Transverse colon (tissue), 4 donors: ENCODE measurements around the gene RUNX1. TPM values are rescaled to one million over a fixed set of nuclear protein-coding genes. Genes with fewer than 3 reads are reported as not detected.

Source experiments
- DNase-seq: peaks from one replicate; pipeline ENCODE4 v3.0.0-alpha.2; 2019
- H3K27ac ChIP-seq, 4 donors: fragments of 200-600 bp; sonication (generic); 2 replicates each; pipeline ENCODE4 v1.5.1; 2016 to 2018; ENCODE audit warnings: inconsistent platforms in 4 of 4
- H3K27me3 ChIP-seq: fragments of 200-600 bp; sonication (generic); 2 replicates; pipeline ENCODE4 v1.5.1; 2017; ENCODE audit warnings: inconsistent platforms
- H3K36me3 ChIP-seq, 4 donors: fragments of 200-600 bp; sonication (generic); 2 replicates each; pipeline ENCODE4 v1.5.1; 2017 to 2019; ENCODE audit warnings: inconsistent platforms in 4 of 4
- H3K4me1 ChIP-seq, 4 donors: fragments of 200-600 bp; sonication (generic); 2 replicates each; pipeline ENCODE4 v1.5.1; 2017 to 2020; ENCODE audit warnings: inconsistent platforms in 4 of 4
- H3K4me3 ChIP-seq, 4 donors: fragments of 200-600 bp; sonication (generic); 1 replicate in 1 of 4; 2 replicates in 3 of 4; pipeline versions ENCODE4 v1.5.1 to v1.6.1; 2017 to 2019; ENCODE audit warnings: inconsistent platforms in 4 of 4
- H3K9me3 ChIP-seq, 2 donors: fragments of 200-600 bp; sonication (generic); 2 replicates each; pipeline ENCODE4 v1.5.1; 2017 to 2019; ENCODE audit warnings: inconsistent platforms in 2 of 2
- EP300 ChIP-seq: sonication (generic); formaldehyde crosslinking; IDR thresholded peaks from one replicate; pipeline ENCODE4 v1.6.1; 2017; ENCODE audit warnings: antibody characterized with exemption, low read depth
- POLR2A ChIP-seq: fragments of 450-650 bp; IDR thresholded peaks from one replicate; pipeline ENCODE4 v1.6.1; 2016; ENCODE audit warnings: antibody characterized with exemption, mild to moderate bottlenecking, moderate library complexity
- POLR2AphosphoS5 ChIP-seq, 3 donors: sonication (generic); formaldehyde crosslinking; IDR thresholded peaks; one replicate each; pipeline ENCODE4 v1.6.1; 2016; ENCODE audit warnings: antibody characterized with exemption in 3 of 3
- WGBS, 2 donors: methylation state at CpG; one replicate each; pipeline ENCODE4 v1.1.5; 2018; ENCODE audit warnings: low coverage in 1 of 2; 5-methylcytosine and 5-hydroxymethylcytosine counted together
- in situ Hi-C, 4 donors: fragments of 200-750 bp; cut with MboI; loops; one replicate each; pipeline versions ENCODE4 v1.15.0 to v1.15.1; 2017; ENCODE audit warnings: low sequenced_read_pairs in 3 of 4, low pct_ligation_motif_present in 1 of 4, low pct_unique_long_range_greater_than_20kb in 1 of 4
- intact Hi-C: fragments of 100-400 bp; cut with DNase I; formaldehyde crosslinking; loops from one replicate; pipeline ENCODE4 v1.15.1; 2023; ENCODE audit warnings: low total_unique reads
- total RNA-seq, 4 donors: library from RNA; depleted of rRNA; stranded (reverse); fragments of >200 nt; gene quantifications; one replicate each; pipeline ENCODE4 v1.1.0, GENCODE V29; 2016
- TF ChIP-seq, protein P1 (sequence below), 5 experiments: fragments of 200-600 bp in 3 of 5; fragments of 450-650 bp in 2 of 5; sonication (generic) in 3 of 5; IDR thresholded peaks; 1 replicate in 2 of 5; 2 replicates in 3 of 5; pipeline ENCODE4 v1.5.1; 2016 to 2017; ENCODE audit warnings: antibody characterized with exemption in 5 of 5, inconsistent platforms in 3 of 5, mild to moderate bottlenecking in 2 of 5, moderate library complexity in 1 of 5

RUNX1 gene
- total RNA-seq, 4 donors from 2014 or later, result 8.3 to 60.1 (median 34.7) TPM

DNA sequence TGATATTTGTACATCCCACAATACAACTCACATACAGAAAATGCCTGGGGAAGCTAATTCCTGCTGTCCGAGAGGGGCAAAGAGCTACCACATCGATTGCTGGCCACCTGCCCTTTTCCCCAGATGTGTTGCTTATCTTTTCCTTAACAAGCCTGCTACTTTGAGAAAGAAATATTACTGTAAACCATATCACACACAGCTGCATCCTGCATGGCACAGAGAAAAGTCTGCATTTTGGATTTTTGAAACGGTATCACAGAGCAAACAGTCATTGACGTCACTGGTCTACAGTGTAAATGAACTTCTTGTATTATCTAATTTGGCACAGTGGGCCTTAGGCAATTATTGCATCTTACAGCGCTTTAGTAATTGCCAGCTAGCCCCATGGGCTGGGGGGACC, 215.6 kb downstream of the RUNX1 start:
- no peak for DNase-seq
- WGBS, 2 donors, result 68 to 85% methylated on average over 5 of the region's 5 CpGs

DNA sequence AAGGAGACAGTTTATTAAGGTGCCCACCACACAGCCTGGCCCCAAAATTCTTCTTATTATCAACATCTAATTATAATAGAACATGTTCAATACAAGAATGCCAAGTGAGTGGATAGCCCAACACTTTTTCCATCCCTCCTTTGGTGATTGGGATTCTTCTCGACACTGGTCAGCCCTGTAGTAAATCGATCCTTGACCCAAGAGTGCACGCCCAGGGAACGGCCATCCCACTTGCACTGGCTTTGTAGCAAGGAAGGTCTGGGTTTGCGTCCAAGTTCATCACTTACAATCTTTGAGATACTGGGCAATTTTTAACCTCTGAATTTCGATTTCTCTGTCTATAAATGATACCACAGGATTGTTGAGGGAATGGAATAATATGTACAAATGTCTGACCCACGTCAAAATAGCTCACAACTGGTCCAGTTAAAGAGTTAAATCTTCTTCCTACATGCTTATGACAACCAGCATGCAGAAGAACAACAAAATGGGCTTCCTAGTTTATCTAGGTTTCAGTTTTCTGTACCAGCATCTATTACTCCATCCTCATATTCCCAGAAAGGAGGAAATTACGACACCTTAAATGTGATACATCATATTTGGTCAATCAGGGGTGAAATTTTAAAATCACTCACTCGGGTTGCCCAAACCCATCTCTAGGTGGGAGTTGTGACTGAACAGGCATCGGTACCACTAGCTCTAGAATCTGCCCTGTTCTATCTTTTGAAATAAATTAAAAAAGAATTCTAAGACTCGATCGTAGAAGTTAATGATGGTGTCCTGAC, 218.5 kb downstream of the RUNX1 start:
- H3K9me3 ChIP-seq, result no peaks in the 10 kb centered on the region
- no peak overlapping the region for H3K4me3 ChIP-seq
- intact Hi-C loops (no loop called here), in situ Hi-C loops (no loop called here)
- no peaks in the 10 kb centered on the region for H3K27me3 ChIP-seq
- DNase-seq, result no peak
- TF ChIP-seq, protein P1, sequence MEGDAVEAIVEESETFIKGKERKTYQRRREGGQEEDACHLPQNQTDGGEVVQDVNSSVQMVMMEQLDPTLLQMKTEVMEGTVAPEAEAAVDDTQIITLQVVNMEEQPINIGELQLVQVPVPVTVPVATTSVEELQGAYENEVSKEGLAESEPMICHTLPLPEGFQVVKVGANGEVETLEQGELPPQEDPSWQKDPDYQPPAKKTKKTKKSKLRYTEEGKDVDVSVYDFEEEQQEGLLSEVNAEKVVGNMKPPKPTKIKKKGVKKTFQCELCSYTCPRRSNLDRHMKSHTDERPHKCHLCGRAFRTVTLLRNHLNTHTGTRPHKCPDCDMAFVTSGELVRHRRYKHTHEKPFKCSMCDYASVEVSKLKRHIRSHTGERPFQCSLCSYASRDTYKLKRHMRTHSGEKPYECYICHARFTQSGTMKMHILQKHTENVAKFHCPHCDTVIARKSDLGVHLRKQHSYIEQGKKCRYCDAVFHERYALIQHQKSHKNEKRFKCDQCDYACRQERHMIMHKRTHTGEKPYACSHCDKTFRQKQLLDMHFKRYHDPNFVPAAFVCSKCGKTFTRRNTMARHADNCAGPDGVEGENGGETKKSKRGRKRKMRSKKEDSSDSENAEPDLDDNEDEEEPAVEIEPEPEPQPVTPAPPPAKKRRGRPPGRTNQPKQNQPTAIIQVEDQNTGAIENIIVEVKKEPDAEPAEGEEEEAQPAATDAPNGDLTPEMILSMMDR (IDR thresholded peaks at IDR 0.05), result no peak
- TF ChIP-seq POLR2A (no peak), EP300 (no peak)
- peaks cover 0 to 13% (median 5%) of the 10 kb centered on the region in 4 donors for H3K36me3 ChIP-seq
- H3K4me1 ChIP-seq, result peaks cover 0 to 5% (median 0%) of the 10 kb centered on the region in 4 donors
- 91 to 92% methylated on average over 12 of the region's 12 CpGs for WGBS, 2 donors
- no peak overlapping the region for H3K27ac ChIP-seq

More for the DNA sequence above, 215.6 kb downstream of the RUNX1 start:
- TF ChIP-seq, protein P1 (IDR thresholded peaks at IDR 0.05), result no peak
- Histone ChIP-seq H3K4me3 (no peak overlapping the region), H3K9me3 (no peaks in the 10 kb centered on the region), H3K27me3 (no peaks in the 10 kb centered on the region), H3K27ac (no peak overlapping the region), H3K36me3 (peaks cover 0 to 9% (median 0%) of the 10 kb centered on the region in 4 donors), H3K4me1 (peaks cover 0 to 7% (median 0%) of the 10 kb centered on the region in 4 donors)
- in situ Hi-C loops (no loop called here), intact Hi-C loops (no loop called here)

DNA sequence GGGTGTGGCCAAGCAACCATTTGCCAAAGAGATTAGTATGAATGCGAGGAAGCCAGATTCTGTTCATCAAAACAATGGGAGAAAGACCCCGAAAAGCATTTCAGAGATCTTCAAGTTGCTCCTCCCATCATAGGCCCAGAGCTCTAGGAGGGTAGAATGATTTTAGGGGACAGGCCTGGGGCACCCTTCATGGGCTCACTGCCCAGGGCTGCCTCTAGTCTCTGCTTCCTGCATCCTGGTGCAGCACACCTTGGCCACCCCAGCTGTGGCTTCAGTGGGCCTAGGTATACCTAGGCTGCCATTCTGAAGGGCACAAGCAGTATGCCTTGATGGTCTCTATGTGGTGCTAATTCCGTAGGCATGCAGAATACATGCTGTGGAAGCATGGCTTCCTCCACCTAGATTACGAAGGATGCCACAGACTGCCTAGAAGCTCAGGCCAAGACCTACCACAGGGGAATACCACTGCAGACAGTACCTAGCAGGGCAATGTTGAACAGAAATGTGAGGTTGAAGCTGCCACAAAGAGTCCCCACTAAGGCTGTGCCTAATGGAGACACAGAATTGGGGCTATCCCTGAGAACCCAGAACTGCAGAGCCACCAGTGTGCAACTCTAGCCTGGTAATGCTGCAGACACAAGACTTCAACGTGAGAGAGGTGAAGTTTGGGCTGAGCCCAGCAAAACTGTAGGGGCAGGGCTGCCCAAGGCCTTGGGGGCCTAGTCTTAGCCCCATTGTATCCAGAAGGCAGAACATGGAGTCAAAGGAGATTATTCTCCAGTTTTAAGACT, 221.5 kb downstream of the RUNX1 start:
- TF ChIP-seq EP300 (no peak), POLR2AphosphoS5 (IDR thresholded peaks at IDR 0.05) (no peak), POLR2A (no peak)
- TF ChIP-seq, protein P1 (IDR thresholded peaks at IDR 0.05), result no peak
- intact Hi-C loops, result no loop called here
- in situ Hi-C loops, result no loop called here
- peak overlapping the region in 2 of 4 donors; percentile 10 to 49 for H3K27ac ChIP-seq
- no peaks in the 10 kb centered on the region for H3K9me3 ChIP-seq
- H3K4me1 ChIP-seq, result peaks cover 0 to 5% (median 2%) of the 10 kb centered on the region in 4 donors
- H3K27me3 ChIP-seq, result no peaks in the 10 kb centered on the region
- WGBS, 2 donors, result 89 to 93% methylated on average over 4 to 5 of the region's 5 CpGs
- no peak for DNase-seq
- peaks cover 0 to 13% (median 0%) of the 10 kb centered on the region in 4 donors for H3K36me3 ChIP-seq
- no peak overlapping the region for H3K4me3 ChIP-seq

DNA sequence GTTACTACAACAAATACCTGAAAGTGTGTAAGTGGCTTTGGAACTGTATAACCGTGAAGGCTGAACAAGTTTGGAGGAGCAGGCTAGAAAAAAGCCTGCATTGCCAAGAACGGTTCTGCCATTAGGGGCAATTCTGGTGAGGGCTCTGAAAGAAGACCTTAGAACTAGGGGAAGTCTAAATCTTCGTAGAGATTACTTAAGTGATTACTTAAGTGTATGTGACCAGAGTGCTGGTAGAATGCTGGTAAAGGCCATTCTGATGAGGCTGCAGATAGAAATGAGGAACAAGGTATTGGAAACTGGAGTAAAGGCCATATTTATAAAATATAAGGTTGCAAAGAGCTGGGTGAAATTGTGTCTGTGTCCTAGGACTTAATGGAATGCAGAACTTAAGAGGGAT, 222.3 kb downstream of the RUNX1 start:
- no peak overlapping the region for H3K4me3 ChIP-seq
- WGBS, 2 donors, result 85 to 100% methylated on average over 1 to 3 of the region's 3 CpGs
- peaks cover 0 to 11% (median 5%) of the 10 kb centered on the region in 4 donors for H3K4me1 ChIP-seq
- peak overlapping the region in 1 of 4 donors; percentile 10 for H3K27ac ChIP-seq
- no peak for DNase-seq
- peaks cover 0 to 13% (median 0%) of the 10 kb centered on the region in 4 donors for H3K36me3 ChIP-seq
- TF ChIP-seq EP300 (no peak), POLR2AphosphoS5 (IDR thresholded peaks at IDR 0.05) (no peak), POLR2A (no peak)
- TF ChIP-seq, protein P1 (IDR thresholded peaks at IDR 0.05), result no peak
- intact Hi-C loops, result no loop called here
- H3K9me3 ChIP-seq, result no peaks in the 10 kb centered on the region
- no peaks in the 10 kb centered on the region for H3K27me3 ChIP-seq
- in situ Hi-C loops, result no loop called here
